C1 segment of cervical spinal cord (tissue), 14 donors: ENCODE measurements around the gene SH3RF1.

Experiments
- DNase-seq, 14 donors: peaks; one replicate each; lab custom pipeline; 2025; lab: John Stamatoyannopoulos, UW

Gene SH3RF1

GRCh38 chr4:169110633-169111032 lies 160.1 kb downstream of the SH3RF1 start:
- DNase-seq = no peak

GRCh38 chr4:169109035-169109675 lies 161.6 kb downstream of the SH3RF1 start:
- no peak for DNase-seq

GRCh38 chr4:169108303-169108702 lies 162.5 kb downstream of the SH3RF1 start:
- DNase-seq = no peak

GRCh38 chr4:169107528-169107927 lies 163.2 kb downstream of the SH3RF1 start:
- DNase-seq = no peak

GRCh38 chr4:169106696-169107229 lies 164.0 kb downstream of the SH3RF1 start:
- no peak for DNase-seq

GRCh38 chr4:169105620-169106019 lies 165.1 kb downstream of the SH3RF1 start:
- no peak for DNase-seq

- DNase-seq = no peak
These were observed 166.8 kb downstream of the SH3RF1 start for GRCh38 chr4:169103966-169104412.

- no peak for DNase-seq
These were observed 168.7 kb downstream of the SH3RF1 start for GRCh38 chr4:169102026-169102425.

- DNase-seq = no peak
These were observed 170.1 kb downstream of the SH3RF1 start for GRCh38 chr4:169100670-169101101.

- no peak for DNase-seq
These were observed 171.0 kb downstream of the SH3RF1 start for GRCh38 chr4:169099771-169100180.

GRCh38 chr4:169098969-169099690 lies 171.6 kb downstream of the SH3RF1 start:
- no peak for DNase-seq

GRCh38 chr4:169098532-169098931 lies 172.2 kb downstream of the SH3RF1 start:
- DNase-seq = no peak

GRCh38 chr4:169098054-169098497 lies 172.7 kb downstream of the SH3RF1 start:
- DNase-seq = no peak

- no peak for DNase-seq
These were observed 174.5 kb downstream of the SH3RF1 start for GRCh38 chr4:169096221-169096620.

- DNase-seq = no peak
These were observed 176.0 kb downstream of the SH3RF1 start for GRCh38 chr4:169094656-169095231.

GRCh38 chr4:169092889-169093522 lies 177.8 kb downstream of the SH3RF1 start:
- no peak for DNase-seq

- DNase-seq = no peak
These were observed 180.1 kb downstream of the SH3RF1 start for GRCh38 chr4:169090484-169091215.

- DNase-seq = no peak
These were observed 181.8 kb downstream of the SH3RF1 start for GRCh38 chr4:169089004-169089403.

GRCh38 chr4:169084954-169085353 lies 185.8 kb downstream of the SH3RF1 start:
- no peak for DNase-seq

- DNase-seq = no peak
These were observed 189.8 kb downstream of the SH3RF1 start for GRCh38 chr4:169080981-169081380.
